NCI-H146 treated with DMSO at 0.1 percent for 48 hours (cell line): Measurements from ENCODE around the gene SLC30A10.
"Not testable (repeated sequence)": the region's sequence is repeated elsewhere in the genome, so short reads cannot be mapped to it uniquely, and the experiment has no call there.

ENCODE experiments used
- DNase-seq: peaks from one replicate; lab custom pipeline; 2025; ENCODE audit not compliant: unreplicated experiment; lab: John Stamatoyannopoulos, UW

SLC30A10 gene

GRCh38 chr1:219897914-219898313 lies 30.4 kb downstream of the SLC30A10 start:
- no peak for DNase-seq

GRCh38 chr1:219892271-219892670 lies 36.1 kb downstream of the SLC30A10 start:
- not testable (repeated sequence) for DNase-seq

GRCh38 chr1:219891846-219892245 lies 36.5 kb downstream of the SLC30A10 start:
- DNase-seq = not testable (repeated sequence)

- DNase-seq = not testable (repeated sequence)
Observed at GRCh38 chr1:219888667-219889066, 39.7 kb downstream of the SLC30A10 start.

- DNase-seq = no peak
Observed at GRCh38 chr1:219885680-219886079, 42.7 kb downstream of the SLC30A10 start.

GRCh38 chr1:219883400-219884332 lies 44.7 kb downstream of the SLC30A10 start:
- no peak for DNase-seq

- DNase-seq = no peak
Observed at GRCh38 chr1:219882755-219883154, 45.6 kb downstream of the SLC30A10 start.

GRCh38 chr1:219882096-219882495 lies 46.3 kb downstream of the SLC30A10 start:
- DNase-seq = no peak

GRCh38 chr1:219880765-219881457 lies 47.4 kb downstream of the SLC30A10 start:
- DNase-seq = no peak

- no peak for DNase-seq
Observed at GRCh38 chr1:219876798-219877209, 51.6 kb downstream of the SLC30A10 start.

GRCh38 chr1:219875860-219876259 lies 52.5 kb downstream of the SLC30A10 start:
- DNase-seq = no peak

GRCh38 chr1:219872538-219872937 lies 55.8 kb downstream of the SLC30A10 start:
- not testable (repeated sequence) for DNase-seq

GRCh38 chr1:219871427-219872057 lies 56.8 kb downstream of the SLC30A10 start:
- no peak for DNase-seq

GRCh38 chr1:219868615-219869014 lies 59.7 kb downstream of the SLC30A10 start:
- DNase-seq = not testable (repeated sequence)
